A549 (cell line): ENCODE results near the gene MYO1H.

ENCODE experiments used
- BHLHE40 ChIP-seq: IDR thresholded peaks from 2 replicates; pipeline ENCODE4 v1.6.1; 2012; ENCODE audit warnings: low read depth, low read length, inconsistent platforms
- CEBPB ChIP-seq, 2 experiments: fragments of >200 bp in 1 of 2; sonication (Bioruptor Twin) in 1 of 2; formaldehyde crosslinking in 1 of 2; IDR thresholded peaks; 2 replicates each; pipeline ENCODE4 v1.6.1; 2012 to 2016
- CHD4 ChIP-seq: fragments of 200-600 bp; sonication (generic); IDR thresholded peaks from 2 replicates; pipeline ENCODE4 v1.6.1; 2016; ENCODE audit warnings: antibody characterized with exemption, mild to moderate bottlenecking, borderline replicate concordance
- CTCF ChIP-seq: fragments of >200 bp; sonication (Bioruptor Twin); formaldehyde crosslinking; IDR thresholded peaks from 3 replicates; pipeline ENCODE4 v1.5.1; 2016
- EP300 ChIP-seq, 2 experiments: fragments of >200 bp; sonication (Bioruptor Twin); formaldehyde crosslinking; IDR thresholded peaks; 2 replicates in 1 of 2; 3 replicates in 1 of 2; pipeline ENCODE4 v1.6.1; 2016 to 2017
- MAFK ChIP-seq: fragments of 450-650 bp; IDR thresholded peaks from 2 replicates; pipeline ENCODE4 v1.6.1; 2014; ENCODE audit not compliant: partially characterized antibody
- POLR2A ChIP-seq: IDR thresholded peaks from 2 replicates; pipeline ENCODE4 v1.6.1; 2012; ENCODE audit warnings: mild to moderate bottlenecking, low read length
- RCOR1 ChIP-seq: fragments of 150-350 bp; IDR thresholded peaks from 2 replicates; pipeline ENCODE4 v1.6.1; 2014; ENCODE audit warnings: antibody characterized with exemption, low read length, low read depth
- REST ChIP-seq: fragments of 200-600 bp; sonication (generic); IDR thresholded peaks from 2 replicates; pipeline ENCODE4 v1.6.1; 2016; ENCODE audit warnings: antibody characterized with exemption, mild to moderate bottlenecking, moderate library complexity
- USF2 ChIP-seq: fragments of 450-650 bp; IDR thresholded peaks from 2 replicates; pipeline ENCODE4 v1.6.1; 2014; ENCODE audit warnings: antibody characterized with exemption

GRCh38 chr12:109466821-109467220 lies 119.1 kb downstream of the MYO1H start:
- TF ChIP-seq MAFK (no peak), EP300 (IDR thresholded peaks at IDR 0.05) (no peak), CHD4 (no peak), RCOR1 (no peak), CEBPB (IDR thresholded peaks at IDR 0.05) (no peak), USF2 (no peak), POLR2A (no peak), REST (no peak), BHLHE40 (no peak), CTCF (no peak)
